Nephron progenitor cell (in vitro differentiated cells): ENCODE measurements around the gene CAMTA1.
A peak's percentile ranks its signal among the peaks of the same experiment; 100 is the strongest.

ENCODE experiments used
- DNase-seq: peaks from one replicate; pipeline ENCODE4 v3.0.0; 2021
- H3K27ac Mint-ChIP-seq: 2 replicates; pipeline ENCODE4 v1.8.0; 2021; ENCODE audit warnings: mild to moderate bottlenecking, moderate library complexity, mixed read lengths
- H3K27me3 Mint-ChIP-seq: 2 replicates; pipeline ENCODE4 v1.8.0; 2021; ENCODE audit warnings: mild to moderate bottlenecking, low read depth, mixed read lengths; ENCODE audit not compliant: poor library complexity
- H3K36me3 Mint-ChIP-seq: 2 replicates; pipeline ENCODE4 v1.8.0; 2021; ENCODE audit warnings: low read depth, mixed read lengths
- H3K4me1 Mint-ChIP-seq: 2 replicates; pipeline ENCODE4 v1.8.0; 2021; ENCODE audit warnings: mixed read lengths
- H3K4me3 Mint-ChIP-seq: 2 replicates; pipeline ENCODE4 v1.8.0; 2021; ENCODE audit warnings: mild to moderate bottlenecking, moderate library complexity, mixed read lengths
- H3K9me3 Mint-ChIP-seq: 2 replicates; pipeline ENCODE4 v1.8.0; 2021; ENCODE audit warnings: mild to moderate bottlenecking, moderate library complexity, mixed read lengths
- TF ChIP-seq, protein P1 (sequence below): fragments of 200-600 bp; sonication (generic); IDR thresholded peaks from 2 replicates; pipeline ENCODE4 v1.5.0; 2021; ENCODE audit warnings: antibody characterized with exemption

Gene CAMTA1

DNA sequence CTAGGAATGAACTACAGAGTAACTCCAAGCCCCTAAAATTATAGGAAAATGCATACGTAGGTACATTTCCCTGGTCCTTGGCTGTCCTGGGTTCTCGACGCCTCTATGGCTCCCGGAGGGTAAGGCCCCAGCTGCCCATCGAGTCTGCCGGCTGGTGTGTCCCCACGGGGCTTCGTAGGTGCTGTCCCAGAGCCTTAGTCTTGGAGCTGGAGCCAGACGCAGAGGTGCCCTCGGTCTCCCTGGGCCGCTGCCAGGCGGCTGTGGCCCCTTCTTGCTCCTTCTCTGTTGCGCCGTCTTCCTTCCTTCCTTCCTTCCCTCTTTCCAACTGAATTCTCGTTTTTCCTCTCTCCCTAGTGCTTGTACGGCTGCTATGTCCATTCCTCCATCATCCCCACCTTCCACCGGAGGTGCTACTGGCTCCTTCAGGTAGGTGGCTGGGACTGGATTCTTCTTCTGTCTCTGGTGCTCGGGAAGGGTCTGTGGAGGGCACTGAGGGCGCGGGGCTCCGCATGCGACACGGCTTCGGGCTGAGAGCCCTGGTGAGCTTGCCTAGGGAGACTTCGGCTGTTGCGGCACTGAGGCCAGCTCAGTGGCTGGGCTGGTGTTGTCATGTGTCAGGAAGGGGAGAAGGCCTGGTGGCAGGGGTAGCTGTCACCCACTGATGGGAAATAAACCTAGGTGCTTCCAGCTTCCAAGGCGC lies 682.4 kb downstream of the CAMTA1 start:
- H3K36me3 Mint-ChIP-seq = no peaks in the 10 kb centered on the region
- no peak overlapping the region for H3K27ac Mint-ChIP-seq
- no peak overlapping the region for H3K4me3 Mint-ChIP-seq
- no peak for DNase-seq
- H3K9me3 Mint-ChIP-seq = peaks cover 4% of the 10 kb centered on the region
- H3K27me3 Mint-ChIP-seq = peaks cover 11% of the 10 kb centered on the region
- TF ChIP-seq, protein P1, sequence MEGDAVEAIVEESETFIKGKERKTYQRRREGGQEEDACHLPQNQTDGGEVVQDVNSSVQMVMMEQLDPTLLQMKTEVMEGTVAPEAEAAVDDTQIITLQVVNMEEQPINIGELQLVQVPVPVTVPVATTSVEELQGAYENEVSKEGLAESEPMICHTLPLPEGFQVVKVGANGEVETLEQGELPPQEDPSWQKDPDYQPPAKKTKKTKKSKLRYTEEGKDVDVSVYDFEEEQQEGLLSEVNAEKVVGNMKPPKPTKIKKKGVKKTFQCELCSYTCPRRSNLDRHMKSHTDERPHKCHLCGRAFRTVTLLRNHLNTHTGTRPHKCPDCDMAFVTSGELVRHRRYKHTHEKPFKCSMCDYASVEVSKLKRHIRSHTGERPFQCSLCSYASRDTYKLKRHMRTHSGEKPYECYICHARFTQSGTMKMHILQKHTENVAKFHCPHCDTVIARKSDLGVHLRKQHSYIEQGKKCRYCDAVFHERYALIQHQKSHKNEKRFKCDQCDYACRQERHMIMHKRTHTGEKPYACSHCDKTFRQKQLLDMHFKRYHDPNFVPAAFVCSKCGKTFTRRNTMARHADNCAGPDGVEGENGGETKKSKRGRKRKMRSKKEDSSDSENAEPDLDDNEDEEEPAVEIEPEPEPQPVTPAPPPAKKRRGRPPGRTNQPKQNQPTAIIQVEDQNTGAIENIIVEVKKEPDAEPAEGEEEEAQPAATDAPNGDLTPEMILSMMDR = no peak
- peaks cover 40% of the 10 kb centered on the region for H3K4me1 Mint-ChIP-seq

DNA sequence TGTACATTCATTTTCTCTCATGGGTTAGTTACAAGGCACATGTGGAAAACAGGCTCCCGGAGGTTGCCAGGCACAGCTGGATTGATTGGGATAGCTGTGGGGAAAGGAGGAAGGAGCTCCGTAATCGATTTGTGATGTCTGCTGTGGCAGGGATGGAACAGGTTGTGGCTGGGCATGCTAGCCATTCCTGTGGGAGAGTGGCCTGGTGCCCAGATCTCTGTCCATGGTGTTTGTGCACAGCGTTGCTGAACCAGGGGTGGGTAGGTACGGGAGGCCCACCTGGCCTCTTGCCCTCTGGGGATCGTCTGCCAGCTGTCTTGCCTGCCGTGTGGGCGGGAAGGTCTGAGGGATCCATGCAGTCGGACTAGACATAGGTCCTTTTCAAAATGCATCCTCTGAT lies 683.0 kb downstream of the CAMTA1 start:
- H3K4me1 Mint-ChIP-seq = peaks cover 34% of the 10 kb centered on the region
- no peak overlapping the region for H3K27ac Mint-ChIP-seq
- no peak overlapping the region for H3K4me3 Mint-ChIP-seq
- no peaks in the 10 kb centered on the region for H3K36me3 Mint-ChIP-seq
- H3K9me3 Mint-ChIP-seq = peaks cover 4% of the 10 kb centered on the region
- TF ChIP-seq, protein P1 = no peak
- peaks cover 11% of the 10 kb centered on the region for H3K27me3 Mint-ChIP-seq
- DNase-seq = no peak

DNA sequence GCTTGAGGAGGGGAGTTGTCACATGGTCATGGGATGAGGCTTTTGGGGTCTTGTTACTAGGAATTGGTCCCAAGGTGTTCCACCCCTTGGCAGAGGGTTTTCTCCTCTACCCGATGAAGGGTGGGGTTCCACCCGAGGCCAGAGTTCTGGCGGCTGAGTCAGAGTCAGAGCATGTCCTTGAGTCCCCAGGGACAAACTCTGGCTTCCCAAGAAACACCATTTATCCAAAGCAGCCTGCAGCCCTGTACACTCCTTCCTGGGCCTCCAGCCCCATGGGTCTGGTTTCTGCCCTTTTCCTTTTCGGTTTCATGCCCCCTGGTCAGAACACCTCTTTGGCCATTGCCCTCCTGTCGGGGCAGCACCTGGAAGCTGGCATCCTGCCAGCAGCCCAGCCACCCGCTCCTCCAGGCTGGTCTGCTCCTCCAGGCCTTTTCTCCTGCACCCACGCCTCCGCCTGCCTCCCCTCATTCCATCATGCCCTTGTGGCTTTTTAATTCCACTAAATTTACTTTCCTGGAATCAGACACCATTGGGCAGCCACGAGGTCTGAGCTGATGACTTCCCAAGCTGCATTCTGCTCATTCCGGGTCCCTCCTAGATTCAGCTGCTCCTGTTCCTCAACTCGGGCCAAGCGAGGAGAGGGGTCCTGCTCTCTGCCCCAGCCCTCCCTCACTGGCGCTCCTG lies 684.1 kb downstream of the CAMTA1 start:
- no peak overlapping the region for H3K27ac Mint-ChIP-seq
- H3K4me3 Mint-ChIP-seq = no peak overlapping the region
- peaks cover 11% of the 10 kb centered on the region for H3K27me3 Mint-ChIP-seq
- TF ChIP-seq, protein P1 = no peak
- peaks cover 4% of the 10 kb centered on the region for H3K9me3 Mint-ChIP-seq
- DNase-seq = no peak
- no peaks in the 10 kb centered on the region for H3K36me3 Mint-ChIP-seq
- H3K4me1 Mint-ChIP-seq = peaks cover 27% of the 10 kb centered on the region

DNA sequence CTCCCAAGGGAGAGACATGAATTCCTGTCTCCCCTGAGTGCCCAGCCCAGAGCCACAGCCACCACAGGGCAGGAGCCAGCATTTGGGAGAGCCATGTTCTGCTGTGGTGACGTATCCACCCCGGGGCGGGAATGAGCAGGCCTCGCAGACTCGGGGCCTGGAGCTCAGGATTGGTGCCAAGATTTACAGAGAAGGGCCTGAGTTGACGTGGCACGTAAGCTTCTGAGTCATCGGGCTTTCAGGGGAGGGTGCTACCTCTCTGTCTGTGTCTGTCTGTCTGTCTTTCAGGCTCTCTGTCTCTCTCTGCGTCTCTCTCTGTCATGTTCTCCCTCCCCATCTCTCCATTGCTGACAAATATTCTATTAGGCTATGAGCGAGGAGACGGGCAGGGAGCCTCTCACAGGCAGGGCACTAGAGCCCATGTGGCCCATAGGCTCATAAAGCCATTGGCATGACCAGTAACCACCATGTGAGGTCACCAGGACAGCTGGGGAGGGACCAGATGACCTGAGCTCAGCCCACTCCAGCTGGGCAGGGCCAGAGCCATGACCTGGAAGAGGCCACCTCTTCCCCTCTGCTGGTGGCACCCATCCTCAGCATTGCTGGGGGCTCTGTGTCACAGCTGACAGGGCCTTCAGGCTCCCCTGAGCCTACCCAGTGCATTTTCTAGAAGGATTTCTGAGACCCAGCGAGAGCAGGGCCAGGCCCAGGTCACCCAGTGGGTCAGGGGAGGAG lies 685.8 kb downstream of the CAMTA1 start:
- no peak for DNase-seq

DNA sequence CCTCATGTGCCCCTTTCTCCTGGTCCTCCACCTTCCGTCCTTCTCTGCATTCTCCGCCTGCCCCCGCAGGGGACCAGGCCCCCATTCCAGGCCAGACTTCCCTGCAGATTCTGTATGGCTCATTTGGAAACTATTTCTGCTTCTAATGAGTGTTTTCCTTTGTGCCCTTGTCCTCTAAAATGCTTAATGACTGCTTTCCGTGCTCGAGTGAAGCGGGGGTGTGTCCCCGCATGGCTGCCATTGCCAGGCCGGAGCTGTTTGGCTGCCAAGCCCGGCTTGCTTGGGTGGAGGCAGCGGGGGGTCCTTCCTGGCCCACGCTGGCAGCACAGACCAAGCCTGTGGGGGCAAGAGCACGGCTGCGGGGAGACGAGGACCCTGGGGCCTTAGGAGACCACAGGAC lies 686.6 kb downstream of the CAMTA1 start:
- peaks cover 4% of the 10 kb centered on the region for H3K9me3 Mint-ChIP-seq
- TF ChIP-seq, protein P1 = no peak
- H3K4me3 Mint-ChIP-seq = no peak overlapping the region
- no peak for DNase-seq
- peaks cover 30% of the 10 kb centered on the region for H3K4me1 Mint-ChIP-seq
- peaks cover 7% of the 10 kb centered on the region for H3K27me3 Mint-ChIP-seq
- no peaks in the 10 kb centered on the region for H3K36me3 Mint-ChIP-seq
- H3K27ac Mint-ChIP-seq = peak overlapping the region; percentile 57

More for the DNA sequence above, 685.8 kb downstream of the CAMTA1 start:
- TF ChIP-seq, protein P1 = no peak
- Mint-ChIP-seq H3K4me3 (no peak overlapping the region), H3K36me3 (no peaks in the 10 kb centered on the region), H3K9me3 (peaks cover 4% of the 10 kb centered on the region), H3K4me1 (peaks cover 27% of the 10 kb centered on the region), H3K27ac (peak overlapping the region; percentile 80), H3K27me3 (peaks cover 5% of the 10 kb centered on the region)
